GM23248 (cell line): Measurements from ENCODE around the gene SEL1L3. TPM values are rescaled to one million over a fixed set of nuclear protein-coding genes. Genes with fewer than 3 reads are reported as not detected.
"Not testable (repeated sequence)": the region's sequence is repeated elsewhere in the genome, so short reads cannot be mapped to it uniquely, and the experiment has no call there.

ENCODE experiments used
- DNase-seq: peaks from one replicate; pipeline ENCODE4 v3.0.0-alpha.2; 2015
- H2AFZ ChIP-seq: fragments of 200-600 bp; sonication (generic); 2 replicates; pipeline ENCODE4 v1.6.1; 2016; ENCODE audit warnings: antibody characterized with exemption
- H3F3A ChIP-seq: fragments of 200-600 bp; sonication (generic); 2 replicates; pipeline ENCODE4 v1.6.1; 2016; ENCODE audit warnings: mild to moderate bottlenecking, antibody characterized with exemption, mixed run types; ENCODE audit not compliant: insufficient read depth
- H3K27ac ChIP-seq: fragments of 200-600 bp; sonication (generic); 2 replicates; pipeline ENCODE4 v1.5.1; 2016; ENCODE audit warnings: mild to moderate bottlenecking
- H3K27me3 ChIP-seq: fragments of 200-600 bp; sonication (generic); replicated peaks from 2 replicates; pipeline ENCODE4 v1.6.1; 2016; ENCODE audit warnings: mild to moderate bottlenecking; ENCODE audit not compliant: insufficient read depth
- H3K36me3 ChIP-seq: fragments of 200-600 bp; sonication (generic); 2 replicates; pipeline ENCODE4 v1.6.1; 2016; ENCODE audit warnings: low read depth, mild to moderate bottlenecking
- H3K4me1 ChIP-seq: fragments of 200-600 bp; sonication (generic); 2 replicates; pipeline ENCODE4 v1.6.1; 2016; ENCODE audit warnings: mild to moderate bottlenecking; ENCODE audit not compliant: insufficient read depth
- H3K4me2 ChIP-seq: fragments of 200-600 bp; sonication (generic); one replicate; pipeline ENCODE4 v1.6.1; 2016; ENCODE audit warnings: mild to moderate bottlenecking; ENCODE audit not compliant: unreplicated experiment
- H3K4me3 ChIP-seq: fragments of 200-600 bp; sonication (generic); 2 replicates; pipeline ENCODE4 v1.5.1; 2016; ENCODE audit warnings: mild to moderate bottlenecking
- H3K79me2 ChIP-seq: fragments of 200-600 bp; sonication (generic); 2 replicates; pipeline ENCODE4 v1.6.1; 2016; ENCODE audit warnings: mild to moderate bottlenecking; ENCODE audit not compliant: insufficient read depth
- H3K9ac ChIP-seq: fragments of 200-600 bp; sonication (generic); 2 replicates; pipeline ENCODE4 v1.6.1; 2016; ENCODE audit warnings: mild to moderate bottlenecking
- H3K9me2 ChIP-seq: fragments of 200-600 bp; sonication (generic); 2 replicates; pipeline ENCODE4 v1.6.1; 2016; ENCODE audit warnings: mixed run types, mild to moderate bottlenecking, moderate library complexity; ENCODE audit not compliant: insufficient read depth
- H3K9me3 ChIP-seq: fragments of 200-600 bp; sonication (generic); one replicate; pipeline ENCODE4 v1.6.1; 2017; ENCODE audit warnings: low read depth
- H4K20me1 ChIP-seq: fragments of 200-600 bp; sonication (generic); 2 replicates; pipeline ENCODE4 v1.6.0; 2016; ENCODE audit not compliant: insufficient read depth
- EZH2 ChIP-seq: fragments of 200-600 bp; sonication (generic); IDR thresholded peaks from 2 replicates; pipeline ENCODE4 v1.6.1; 2018; ENCODE audit warnings: antibody characterized with exemption, mild to moderate bottlenecking; ENCODE audit not compliant: insufficient read depth, poor library complexity, severe bottlenecking
- EZH2phosphoT487 ChIP-seq: fragments of 200-600 bp; sonication (generic); IDR thresholded peaks from 2 replicates; pipeline ENCODE4 v1.6.1; 2018; ENCODE audit warnings: antibody characterized with exemption, moderate library complexity, mild to moderate bottlenecking, low read depth; ENCODE audit not compliant: insufficient read depth
- WGBS, 2 experiments: methylation state at CpG; one replicate each; pipeline ENCODE4 v1.1.6; 2015 to 2017; ENCODE audit warnings: low lambda C conversion rate in 2 of 2, low coverage in 1 of 2; ENCODE audit errors: missing lambda C conversion rate in 2 of 2; 5-methylcytosine and 5-hydroxymethylcytosine counted together
- in situ Hi-C: fragments of 300-500 bp; cut with MboI; formaldehyde crosslinking; loops from 2 replicates; pipeline ENCODE4 v1.15.0; 2020
- polyA plus RNA-seq: library from polyadenylated mRNA; unstranded; fragments of >200 nt; fragmentation: Nextera tagmentation; extraction: Ambion mirVana; gene quantifications from 2 replicates; pipeline ENCODE4 v1.2.1, GENCODE V29; 2016
- total RNA-seq: library from RNA; depleted of rRNA; stranded (reverse); fragments of >200 nt; shearing (Covaris generic); gene quantifications from 2 replicates; pipeline ENCODE4 v1.2.3, GENCODE V29; 2014

Gene SEL1L3
- total and polyA plus RNA-seq, 2 experiments from 2014 or later: 23.1 to 62.8 TPM

GRCh38 chr4:25873632-25874129 is 10.9 kb upstream of the SEL1L3 start:
- Histone ChIP-seq H4K20me1 (no peaks in the 10 kb centered on the region), H3K79me2 (no peaks in the 10 kb centered on the region), H3K4me2 (no peak overlapping the region), H3K9me3 (no peaks in the 10 kb centered on the region), H3K27ac (no peak overlapping the region), H2AFZ (no peak overlapping the region), H3K9me2 (no peaks in the 10 kb centered on the region), H3K4me1 (no peaks in the 10 kb centered on the region), H3K9ac (no peak overlapping the region), H3F3A (no peaks in the 10 kb centered on the region), H3K27me3 (no peaks in the 10 kb centered on the region), H3K4me3 (no peak overlapping the region), H3K36me3 (no peaks in the 10 kb centered on the region)
- no peak for TF ChIP-seq EZH2
- TF ChIP-seq EZH2phosphoT487: no peak
- no peak for DNase-seq
- WGBS, 2 experiments: 88 to 91% methylated on average over 7 of the region's 7 CpGs
- in situ Hi-C loops: no loop called here

- H3K4me2 ChIP-seq: no peak overlapping the region
- TF ChIP-seq EZH2phosphoT487 (no peak), EZH2 (no peak)
- no peaks in the 10 kb centered on the region for H3K79me2 ChIP-seq
- no peak overlapping the region for H3K9ac ChIP-seq
- no peaks in the 10 kb centered on the region for H3K27me3 ChIP-seq
- no peaks in the 10 kb centered on the region for H3K9me2 ChIP-seq
- no peak overlapping the region for H2AFZ ChIP-seq
- H3K4me3 ChIP-seq: no peak overlapping the region
- H3K9me3 ChIP-seq: no peaks in the 10 kb centered on the region
- no peak overlapping the region for H3K27ac ChIP-seq
- H3K4me1 ChIP-seq: no peaks in the 10 kb centered on the region
- H3F3A ChIP-seq: no peaks in the 10 kb centered on the region
- 84 to 87% methylated on average over 13 of the region's 13 CpGs for WGBS, 2 experiments
- in situ Hi-C loops: no loop called here
- DNase-seq: no peak
- no peaks in the 10 kb centered on the region for H4K20me1 ChIP-seq
- H3K36me3 ChIP-seq: no peaks in the 10 kb centered on the region
Measured at GRCh38 chr4:25872851-25873631, 10.3 kb upstream of the SEL1L3 start.

DNA sequence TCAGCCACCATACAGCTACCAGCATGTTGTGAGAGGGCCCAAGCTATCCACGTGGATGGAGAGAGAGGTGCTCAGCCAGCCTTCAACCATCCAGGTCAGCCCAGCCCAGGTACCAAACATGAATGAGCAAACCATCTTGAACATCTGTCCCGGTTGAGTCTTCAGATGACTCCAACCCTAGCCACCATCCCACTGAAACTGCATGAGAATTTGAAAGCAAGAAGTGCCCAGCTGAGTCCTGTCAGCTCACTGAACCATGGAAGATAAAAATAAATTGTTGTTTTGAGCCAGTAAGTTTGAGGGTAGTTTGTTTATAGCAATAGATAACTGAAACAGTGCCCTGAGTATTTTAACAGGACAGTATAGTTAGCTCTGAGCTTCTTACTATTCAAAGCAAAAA is 7.3 kb upstream of the SEL1L3 start:
- H3K4me2 ChIP-seq: no peak overlapping the region
- no peaks in the 10 kb centered on the region for H3K4me1 ChIP-seq
- H3K36me3 ChIP-seq: no peaks in the 10 kb centered on the region

GRCh38 chr4:25867781-25868294 is 5.0 kb upstream of the SEL1L3 start:
- Histone ChIP-seq H3K4me1 (no peaks in the 10 kb centered on the region), H3K9me3 (no peaks in the 10 kb centered on the region), H3K9ac (no peak overlapping the region), H3K79me2 (no peaks in the 10 kb centered on the region), H2AFZ (no peak overlapping the region), H3F3A (no peaks in the 10 kb centered on the region; the same call in 1 of the 2 replicates), H3K27ac (no peak overlapping the region), H4K20me1 (no peaks in the 10 kb centered on the region), H3K4me3 (no peak overlapping the region), H3K9me2 (no peaks in the 10 kb centered on the region), H3K27me3 (no peaks in the 10 kb centered on the region), H3K4me2 (no peak overlapping the region), H3K36me3 (no peaks in the 10 kb centered on the region)
- WGBS, 2 experiments: 69 to 71% methylated on average over 6 of the region's 6 CpGs
- DNase-seq: no peak
- in situ Hi-C loops: no loop called here
- TF ChIP-seq EZH2: no peak

More for the DNA sequence above, 7.3 kb upstream of the SEL1L3 start:
- no peaks in the 10 kb centered on the region for H4K20me1 ChIP-seq
- no peaks in the 10 kb centered on the region for H3K9me3 ChIP-seq
- no peaks in the 10 kb centered on the region for H3F3A ChIP-seq
- H3K9me2 ChIP-seq: no peaks in the 10 kb centered on the region
- no peaks in the 10 kb centered on the region for H3K27me3 ChIP-seq
- H3K79me2 ChIP-seq: no peaks in the 10 kb centered on the region
- WGBS, 2 experiments: 77 to 87% methylated on average over 2 of the region's 2 CpGs
- H3K9ac ChIP-seq: no peak overlapping the region
- no peak overlapping the region for H3K27ac ChIP-seq
- TF ChIP-seq EZH2 (no peak), EZH2phosphoT487 (no peak)
- H2AFZ ChIP-seq: no peak overlapping the region
- no peak for DNase-seq
- in situ Hi-C loops: no loop called here
- H3K4me3 ChIP-seq: no peak overlapping the region

DNA sequence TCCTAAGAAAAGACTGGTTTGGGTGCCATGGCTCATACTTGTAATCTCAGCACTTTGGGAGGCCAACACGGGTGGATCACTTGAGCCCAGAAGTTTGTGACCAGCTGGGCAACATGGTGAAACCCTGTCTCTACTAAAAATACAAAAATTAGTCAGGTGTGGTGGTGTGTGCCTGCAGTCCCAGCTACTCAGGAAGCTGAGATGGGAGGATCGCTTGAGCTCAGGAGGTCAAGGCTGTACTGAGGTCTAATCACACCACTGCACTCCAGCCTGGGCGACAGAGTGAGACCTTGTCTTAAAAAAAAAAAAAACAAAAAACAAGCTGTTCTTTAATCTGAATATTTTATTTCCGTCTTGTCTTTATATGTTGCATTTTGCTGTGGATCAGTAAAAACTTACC is 3.6 kb upstream of the SEL1L3 start:
- H4K20me1 ChIP-seq, in situ Hi-C loops: not testable (repeated sequence)
- WGBS, 2 experiments: 90 to 98% methylated on average over 4 of the region's 4 CpGs

More for the DNA sequence above, 3.6 kb upstream of the SEL1L3 start:
- not testable (repeated sequence) for H3K9me2 ChIP-seq, H3K9me3 ChIP-seq, H3K27me3 ChIP-seq, H3K4me2 ChIP-seq, DNase-seq, H3K27ac ChIP-seq, H2AFZ ChIP-seq, H3K4me1 ChIP-seq, H3K79me2 ChIP-seq, H3K4me3 ChIP-seq, H3K9ac ChIP-seq, H3F3A ChIP-seq, H3K36me3 ChIP-seq
